Stimulated activated CD4-positive, alpha-beta T cell treated with anti-CD3 and anti-CD28 coated beads, TNF-alpha, amount 100 ng/mL, for 4 hours (primary cell): Measurements from ENCODE around the gene CDKL4.
"Not testable (repeated sequence)": the region's sequence is repeated elsewhere in the genome, so short reads cannot be mapped to it uniquely, and the experiment has no call there.

Source experiments
- DNase-seq, 3 experiments: peaks; one replicate each; pipeline ENCODE4 v3.0.0-alpha.2; 2020; ENCODE audit warnings: low read depth in 3 of 3

The CDKL4 gene

GRCh38 chr2:39243469-39244123 lies at the start of gene CDKL4:
TSS of gene CDKL4 (minus strand) at chr2:39243970.
- DNase-seq: no peak

- DNase-seq: no peak
Observed at GRCh38 chr2:39290433-39290832, 46.7 kb upstream of the CDKL4 start.

- no peak for DNase-seq
Observed at GRCh38 chr2:39289609-39290008, 45.8 kb upstream of the CDKL4 start.

GRCh38 chr2:39283561-39283960 lies 39.8 kb upstream of the CDKL4 start:
- no peak for DNase-seq

GRCh38 chr2:39281391-39281790 lies 37.6 kb upstream of the CDKL4 start:
- no peak for DNase-seq

GRCh38 chr2:39275016-39275415 lies 31.2 kb upstream of the CDKL4 start:
- DNase-seq: no peak

GRCh38 chr2:39269941-39270340 lies 26.2 kb upstream of the CDKL4 start:
- DNase-seq: no peak

GRCh38 chr2:39266916-39267434 lies 23.2 kb upstream of the CDKL4 start:
- DNase-seq: no peak

- DNase-seq: no peak
Observed at GRCh38 chr2:39266139-39266805, 22.5 kb upstream of the CDKL4 start.

- DNase-seq: no peak
Observed at GRCh38 chr2:39265315-39265714, 21.5 kb upstream of the CDKL4 start.

- no peak for DNase-seq
Observed at GRCh38 chr2:39264733-39265132, 21.0 kb upstream of the CDKL4 start.

GRCh38 chr2:39260087-39260486 lies 16.3 kb upstream of the CDKL4 start:
- DNase-seq: no peak

GRCh38 chr2:39256040-39256439 lies 12.3 kb upstream of the CDKL4 start:
- no peak for DNase-seq

GRCh38 chr2:39252888-39253518 lies 9.2 kb upstream of the CDKL4 start:
- no peak for DNase-seq

- DNase-seq: no peak
Observed at GRCh38 chr2:39247512-39248043, 3.8 kb upstream of the CDKL4 start.

- DNase-seq: no peak
Observed at GRCh38 chr2:39246382-39246980, 2.7 kb upstream of the CDKL4 start.

- not testable (repeated sequence) for DNase-seq
Observed at GRCh38 chr2:39244963-39245625, 1.3 kb upstream of the CDKL4 start.

GRCh38 chr2:39244241-39244862 lies 582 bp upstream of the CDKL4 start:
- not testable (repeated sequence) for DNase-seq

GRCh38 chr2:39241588-39241987 lies 2.2 kb downstream of the CDKL4 start:
- no peak for DNase-seq

GRCh38 chr2:39240758-39241157 lies 3.0 kb downstream of the CDKL4 start:
- no peak for DNase-seq

GRCh38 chr2:39234754-39235153 lies 9.0 kb downstream of the CDKL4 start:
- no peak for DNase-seq
